GM12892 (cell line): ENCODE measurements around the gene ATAT1.

Experiments used
- POLR2A ChIP-seq: IDR thresholded peaks from 2 replicates; pipeline ENCODE4 v1.6.1; 2011; ENCODE audit warnings: low read depth, low read length, control low read depth
- POLR2AphosphoS5 ChIP-seq: IDR thresholded peaks from 2 replicates; pipeline ENCODE4 v1.6.1; 2011; ENCODE audit warnings: low read depth, low read length, control low read depth
- TAF1 ChIP-seq: IDR thresholded peaks from 2 replicates; pipeline ENCODE4 v1.6.1; 2011; ENCODE audit warnings: low read depth, mild to moderate bottlenecking, control low read depth, low read length, borderline replicate concordance

DNA sequence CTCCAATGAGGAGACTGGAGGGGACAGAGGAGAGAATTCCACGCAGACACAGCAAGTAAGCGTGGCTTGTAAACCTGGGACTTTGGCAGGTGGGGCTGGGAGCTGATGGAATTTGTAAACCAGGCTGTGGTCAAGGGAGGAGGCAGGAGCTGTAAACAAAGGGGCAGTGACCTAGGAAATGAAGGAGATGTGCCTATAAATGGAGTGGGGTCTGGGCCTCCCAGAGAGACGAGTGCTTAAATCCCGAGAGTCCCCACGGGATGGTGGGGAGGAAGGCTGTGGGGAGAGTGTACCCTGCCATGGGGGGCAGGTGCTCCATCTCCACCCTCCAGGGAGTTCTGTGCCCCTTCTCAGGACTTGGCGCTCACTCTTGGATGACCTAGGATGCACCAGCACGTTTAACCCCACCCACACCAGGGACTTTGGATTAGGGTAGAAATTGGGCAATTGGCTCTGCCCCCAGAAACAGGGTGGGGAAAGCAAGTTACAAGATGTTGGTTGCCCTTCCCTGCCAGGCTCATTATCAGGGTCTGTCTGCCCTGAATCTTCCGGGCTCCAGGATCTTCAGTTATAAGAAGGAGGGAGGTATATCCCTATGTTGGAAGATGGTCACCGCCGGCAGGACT is 50.1 kb downstream of the ATAT1 start:
- no peak for TF ChIP-seq POLR2A
- TF ChIP-seq POLR2AphosphoS5: no peak
- TF ChIP-seq TAF1: no peak
